Measurements from ENCODE around the gene FAM200C. TPM values are rescaled to one million over a fixed set of nuclear protein-coding genes. Genes with fewer than 3 reads are reported as not detected.

The FAM200C gene
- total and polyA plus RNA-seq, 2 of the 13 experiments (the other 11 are each of a cell fraction or from before 2014, with no cell fraction given), result 3.2 to 4.7 TPM

DNA sequence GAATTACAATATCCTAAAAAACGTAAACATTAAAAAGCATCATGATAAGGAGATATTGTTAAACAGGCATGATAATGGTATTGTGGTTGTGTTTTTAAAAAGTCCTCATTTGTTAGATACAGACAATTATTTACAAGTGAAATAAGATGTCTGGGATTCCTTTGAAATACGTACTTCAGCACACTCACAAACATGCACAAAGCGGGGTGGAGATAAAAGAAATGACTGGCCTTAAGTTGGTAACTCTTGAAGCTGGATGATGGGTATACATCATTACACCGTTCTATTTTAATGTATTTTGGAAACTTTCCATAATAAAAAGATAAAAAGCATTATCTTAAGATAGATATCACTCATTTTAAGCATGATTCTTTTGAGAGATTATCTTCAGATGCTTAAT lies 1.0 kb downstream of the FAM200C start:
- in situ Hi-C loops (cut with HindIII; ENCODE audit: extremely low pct_ligation_motif_present, low pct_unique_long_range_greater_than_20kb) (no loop called here), intact Hi-C loops (cut with micrococcal nuclease; ENCODE audit: unreplicated experiment) (no loop called here)
- H4K20me1 ChIP-seq (ENCODE audit: insufficient read depth, low read length), result no peaks in the 10 kb centered on the region
- no peaks in the 10 kb centered on the region for H3K9me3 ChIP-seq (ENCODE audit: low read length)
- BruUV-seq (replicated peaks), result no TSS peak
- TF ChIP-seq ZMAT3 (CRISPR knock-in tag; conservative IDR thresholded peaks at IDR 0.05) (no peak), ZMYM4 (CRISPR knock-in tag; IDR thresholded peaks at IDR 0.05) (no peak)
- TF ChIP-seq, protein P1, sequence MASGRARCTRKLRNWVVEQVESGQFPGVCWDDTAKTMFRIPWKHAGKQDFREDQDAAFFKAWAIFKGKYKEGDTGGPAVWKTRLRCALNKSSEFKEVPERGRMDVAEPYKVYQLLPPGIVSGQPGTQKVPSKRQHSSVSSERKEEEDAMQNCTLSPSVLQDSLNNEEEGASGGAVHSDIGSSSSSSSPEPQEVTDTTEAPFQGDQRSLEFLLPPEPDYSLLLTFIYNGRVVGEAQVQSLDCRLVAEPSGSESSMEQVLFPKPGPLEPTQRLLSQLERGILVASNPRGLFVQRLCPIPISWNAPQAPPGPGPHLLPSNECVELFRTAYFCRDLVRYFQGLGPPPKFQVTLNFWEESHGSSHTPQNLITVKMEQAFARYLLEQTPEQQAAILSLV (CRISPR knock-in tag; IDR thresholded peaks at IDR 0.05; ENCODE audit: borderline replicate concordance), result no peak
- peak overlapping the region; percentile 89 for H3K27ac ChIP-seq (ENCODE audit: extremely low read length, insufficient read depth, low read length)
- H3K4me3 ChIP-seq (replicated peaks in 1 of 3; ENCODE audit: insufficient read depth in 1 of 3, low read depth in 2 of 3, low read length in 3 of 3), result peak overlapping the region; percentile 65 to 90 (median 83); a peak in 5 of 6 replicates
- FAIRE-seq, result no peak
- no peak overlapping the region for H2AFZ ChIP-seq (ENCODE audit: low read length)
- ChIA-PET CTCF (ENCODE audit: low intra/inter-chr PET ratio, low total read pairs) (no interaction called here), POLR2A (interaction anchor here (1.7 to 2.3 kb wide), 2 partner anchors 20 to 23 kb away, joined by 7 to 11 read pairs; partner anchors contain the start of genes PTTG1 and SLU7)
- H3K36me3 ChIP-seq (replicated peaks in 1 of 2; ENCODE audit: control insufficient read depth in 1 of 2, insufficient read depth in 2 of 2, low read length in 2 of 2), result peaks cover 4 to 18% of the 10 kb centered on the region in 2 experiments; a peak in 4 of 5 replicates
- peak overlapping the region; percentile 90 for H3K4me2 ChIP-seq (ENCODE audit: low read depth, low read length)
- no peak for ATAC-seq
- H3K27me3 ChIP-seq (ENCODE audit: control insufficient read depth in 1 of 2, insufficient read depth in 2 of 2, low read length in 2 of 2), result no peaks in the 10 kb centered on the region; a peak in 1 of 5 replicates
- H3K4me1 ChIP-seq (ENCODE audit: insufficient read depth, low read length), result peaks cover 20% of the 10 kb centered on the region
- no peak for DNase-seq (ENCODE audit: low spot score)
- peaks cover 20% of the 10 kb centered on the region for H3K79me2 ChIP-seq (ENCODE audit: insufficient read depth, low read length)
- H3K9ac ChIP-seq (ENCODE audit: insufficient read depth, low read depth, low read length), result peak overlapping the region; percentile 95
- 65% methylated on average over 4 of the region's 4 CpGs for WGBS (ENCODE audit: low lambda C conversion rate)

DNA sequence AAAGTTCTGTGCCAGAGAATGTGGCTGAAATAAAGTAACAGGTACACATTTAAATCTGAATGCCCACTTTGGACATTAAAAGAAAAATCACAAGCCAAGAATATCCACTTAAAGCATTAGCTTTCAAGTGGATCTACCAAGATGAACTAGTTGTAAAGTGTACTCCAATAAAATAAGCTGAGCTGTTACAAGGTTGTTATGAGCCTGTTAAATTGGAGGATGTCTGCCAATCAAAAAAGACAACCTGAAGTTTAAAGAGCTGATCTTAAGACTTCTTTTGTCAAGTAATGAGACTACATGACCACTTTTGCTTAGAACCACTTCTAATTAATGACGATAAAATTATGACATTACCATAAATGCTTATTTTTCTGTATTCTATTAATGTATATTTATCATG lies 2.4 kb downstream of the FAM200C start:
- TF ChIP-seq ZNF224 (CRISPR knock-in tag; IDR thresholded peaks at IDR 0.05) (no peak), ZNF263 (CRISPR knock-in tag; IDR thresholded peaks at IDR 0.05) (no peak), NFIB (CRISPR knock-in tag; IDR thresholded peaks at IDR 0.05; ENCODE audit: borderline replicate concordance) (no peak)
- H2AFZ ChIP-seq (ENCODE audit: low read length), result no peak overlapping the region
- no peak overlapping the region for H3K9ac ChIP-seq (ENCODE audit: insufficient read depth, low read depth, low read length)
- H3K27ac ChIP-seq (ENCODE audit: extremely low read length, insufficient read depth, low read length), result no peak overlapping the region
- intact Hi-C loops (cut with micrococcal nuclease; ENCODE audit: unreplicated experiment), result no loop called here
- ATAC-seq (no peak), FAIRE-seq (no peak), DNase-seq (ENCODE audit: low spot score) (no peak)
- peaks cover 20% of the 10 kb centered on the region for H3K79me2 ChIP-seq (ENCODE audit: insufficient read depth, low read length)
- H3K36me3 ChIP-seq (replicated peaks in 1 of 2; ENCODE audit: control insufficient read depth in 1 of 2, insufficient read depth in 2 of 2, low read length in 2 of 2), result peaks cover 0 to 10% of the 10 kb centered on the region in 2 experiments; a peak in 1 of 5 replicates
- H3K4me1 ChIP-seq (ENCODE audit: insufficient read depth, low read length), result peaks cover 20% of the 10 kb centered on the region
- H3K9me3 ChIP-seq (ENCODE audit: low read length), result no peaks in the 10 kb centered on the region
- CTCF ChIA-PET (ENCODE audit: low intra/inter-chr PET ratio, low total read pairs), result no interaction called here
- BruUV-seq (replicated peaks), result no TSS peak
- H4K20me1 ChIP-seq (ENCODE audit: insufficient read depth, low read length), result no peaks in the 10 kb centered on the region
- POLR2A ChIA-PET, result no interaction called here
- no peaks in the 10 kb centered on the region; a peak in 1 of 5 replicates for H3K27me3 ChIP-seq (ENCODE audit: control insufficient read depth in 1 of 2, insufficient read depth in 2 of 2, low read length in 2 of 2)
- 88% methylated on average over 1 of the region's 1 CpG for WGBS (ENCODE audit: low lambda C conversion rate)
- in situ Hi-C loops (cut with HindIII; ENCODE audit: extremely low pct_ligation_motif_present, low pct_unique_long_range_greater_than_20kb), result no loop called here
- H3K4me3 ChIP-seq (replicated peaks in 1 of 3; ENCODE audit: insufficient read depth in 1 of 3, low read depth in 2 of 3, low read length in 3 of 3), result no peak overlapping the region
- no peak overlapping the region for H3K4me2 ChIP-seq (ENCODE audit: low read depth, low read length)

Data from HepG2 (cell line).